Testis (tissue), 3 donors: ENCODE results near the gene WDR87. TPM values are rescaled to one million over a fixed set of nuclear protein-coding genes. Genes with fewer than 3 reads are reported as not detected.

Source experiments
- DNase-seq: peaks from one replicate; pipeline ENCODE4 v3.0.0-alpha.2; 2019
- H3K27ac ChIP-seq, 2 donors: fragments of 200-600 bp; sonication (generic); one replicate each; pipeline ENCODE4 v1.5.1; 2019
- H3K27me3 ChIP-seq: fragments of 200-600 bp; sonication (generic); one replicate; pipeline ENCODE4 v1.5.1; 2019
- H3K36me3 ChIP-seq: fragments of 200-600 bp; sonication (generic); one replicate; pipeline ENCODE4 v1.5.1; 2017; ENCODE audit warnings: low read depth; ENCODE audit errors: missing control alignments
- H3K4me1 ChIP-seq: fragments of 200-600 bp; sonication (generic); one replicate; pipeline ENCODE4 v1.5.1; 2019
- H3K4me3 ChIP-seq, 2 donors: fragments of 200-600 bp; sonication (generic); one replicate each; pipeline ENCODE4 v1.5.1; 2017 to 2019
- H3K9me3 ChIP-seq: fragments of 200-600 bp; sonication (generic); one replicate; pipeline ENCODE4 v1.5.1; 2017
- CTCF ChIP-seq, 3 experiments: fragments of 450-650 bp in 2 of 3; fragments of 200-600 bp in 1 of 3; sonication (generic) in 1 of 3; IDR thresholded peaks; one replicate each; pipeline ENCODE4 v1.5.1; 2016 to 2019; ENCODE audit warnings: antibody characterized with exemption in 3 of 3, mild to moderate bottlenecking in 2 of 3, moderate library complexity in 1 of 3
- POLR2A ChIP-seq: fragments of 450-650 bp; IDR thresholded peaks from one replicate; pipeline ENCODE4 v1.6.1; 2017; ENCODE audit warnings: antibody characterized with exemption, mild to moderate bottlenecking, moderate library complexity
- WGBS, 2 donors: methylation state at CpG; one replicate each; pipeline ENCODE4 v1.1.5; 2018; 5-methylcytosine and 5-hydroxymethylcytosine counted together
- intact Hi-C: fragments of 100-400 bp; cut with DNase I; formaldehyde crosslinking; loops from one replicate; pipeline ENCODE4 v1.15.1; 2023; ENCODE audit warnings: low total_unique reads
- polyA plus RNA-seq: library from polyadenylated mRNA; stranded (reverse); fragments of 350-450 nt; fragmentation: Illumina TruSeq; extraction: RNeasy Lipid Tissue Mini Kit (QIAGEN cat#74804); gene quantifications from one replicate; pipeline ENCODE4 v1.2.3, GENCODE V29; 2014; ENCODE audit warnings: low read depth, low replicate concordance; ENCODE audit not compliant: insufficient read depth
- total RNA-seq, 2 donors: library from RNA; depleted of rRNA; stranded (reverse); fragments of >200 nt; gene quantifications; one replicate each; pipeline ENCODE4 v1.2.3, GENCODE V29; 2016

The WDR87 gene
- total and polyA plus RNA-seq, 3 donors from 2014 or later, result 12.1 to 22.0 (median 15.3) TPM

- Histone ChIP-seq H3K36me3 (no peaks in the 10 kb centered on the region), H3K4me3 (no peak overlapping the region), H3K9me3 (no peaks in the 10 kb centered on the region), H3K27me3 (no peaks in the 10 kb centered on the region), H3K4me1 (no peaks in the 10 kb centered on the region), H3K27ac (no peak overlapping the region)
- DNase-seq, result no peak
- TF ChIP-seq POLR2A (no peak), CTCF (IDR thresholded peaks at IDR 0.05) (no peak)
- intact Hi-C loops, result no loop called here
- WGBS, 2 donors, result 87 to 89% methylated on average over 5 of the region's 5 CpGs
Measured at GRCh38 chr19:37947778-37948177, 41.4 kb upstream of the WDR87 start.

DNA sequence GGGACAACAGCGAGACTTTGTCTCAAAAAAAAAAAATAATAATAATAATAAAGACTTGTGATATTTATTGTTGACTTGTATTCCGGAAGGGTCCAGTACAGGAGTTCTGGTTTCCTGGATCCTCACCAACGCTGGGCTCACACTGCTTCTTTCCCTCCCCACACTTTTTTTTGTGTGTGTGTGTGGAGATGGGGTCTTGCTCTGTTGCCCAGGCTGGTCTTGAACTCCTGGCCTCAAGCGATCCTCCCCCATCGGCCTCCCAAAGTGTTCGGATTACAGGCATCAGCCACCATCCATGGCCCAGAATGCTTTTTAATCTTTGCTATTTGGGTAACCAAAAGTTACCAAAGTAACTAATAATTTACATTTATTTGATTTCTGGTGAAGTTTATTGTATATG lies 39.7 kb upstream of the WDR87 start:
- Histone ChIP-seq H3K27me3 (no peaks in the 10 kb centered on the region), H3K4me3 (no peak overlapping the region), H3K36me3 (no peaks in the 10 kb centered on the region), H3K9me3 (no peaks in the 10 kb centered on the region), H3K4me1 (no peaks in the 10 kb centered on the region), H3K27ac (no peak overlapping the region)
- intact Hi-C loops, result no loop called here
- no peak for DNase-seq
- no peak for TF ChIP-seq CTCF (IDR thresholded peaks at IDR 0.05)
- TF ChIP-seq POLR2A, result no peak
- WGBS, 2 donors, result 96 to 98% methylated on average over 6 of the region's 6 CpGs

GRCh38 chr19:37943480-37943879 lies 37.1 kb upstream of the WDR87 start:
- Histone ChIP-seq H3K27ac (no peak overlapping the region), H3K4me1 (no peaks in the 10 kb centered on the region), H3K27me3 (no peaks in the 10 kb centered on the region), H3K36me3 (no peaks in the 10 kb centered on the region), H3K9me3 (no peaks in the 10 kb centered on the region), H3K4me3 (no peak overlapping the region)
- 84 to 87% methylated on average over 5 of the region's 5 CpGs for WGBS, 2 donors
- no peak for DNase-seq
- intact Hi-C loops, result no loop called here
- no peak for TF ChIP-seq POLR2A
- no peak for TF ChIP-seq CTCF (IDR thresholded peaks at IDR 0.05)

- Histone ChIP-seq H3K27me3 (no peaks in the 10 kb centered on the region), H3K4me1 (no peaks in the 10 kb centered on the region), H3K4me3 (no peak overlapping the region), H3K36me3 (no peaks in the 10 kb centered on the region), H3K9me3 (no peaks in the 10 kb centered on the region), H3K27ac (no peak overlapping the region)
- TF ChIP-seq CTCF (IDR thresholded peaks at IDR 0.05), result no peak
- no peak for TF ChIP-seq POLR2A
- 78 to 90% methylated on average over 6 of the region's 6 CpGs for WGBS, 2 donors
- DNase-seq, result no peak
- intact Hi-C loops, result no loop called here
Measured at GRCh38 chr19:37942516-37942902, 36.1 kb upstream of the WDR87 start.

GRCh38 chr19:37941782-37942515 lies 35.6 kb upstream of the WDR87 start:
- TF ChIP-seq POLR2A (no peak), CTCF (IDR thresholded peaks at IDR 0.05) (no peak)
- Histone ChIP-seq H3K36me3 (no peaks in the 10 kb centered on the region), H3K27ac (no peak overlapping the region), H3K27me3 (no peaks in the 10 kb centered on the region), H3K9me3 (no peaks in the 10 kb centered on the region), H3K4me3 (no peak overlapping the region), H3K4me1 (no peaks in the 10 kb centered on the region)
- intact Hi-C loops, result no loop called here
- WGBS, 2 donors, result 83 to 90% methylated on average over 12 of the region's 12 CpGs
- DNase-seq, result no peak
